Progenitor cell of endocrine pancreas (in vitro differentiated cells): ENCODE measurements around the gene EIF3F. TPM values are rescaled to one million over a fixed set of nuclear protein-coding genes. Genes with fewer than 3 reads are reported as not detected.

ENCODE experiments used
- DNase-seq: peaks from one replicate; pipeline ENCODE4 v3.0.0; 2021; ENCODE audit warnings: low spot score; ENCODE audit not compliant: unreplicated experiment
- H3K27ac Mint-ChIP-seq: 2 replicates; pipeline ENCODE4 v1.8.0; 2021; ENCODE audit warnings: mild to moderate bottlenecking, moderate library complexity, mixed read lengths
- H3K27me3 Mint-ChIP-seq: 2 replicates; pipeline ENCODE4 v1.8.0; 2021; ENCODE audit warnings: mixed read lengths
- H3K36me3 Mint-ChIP-seq: 2 replicates; pipeline ENCODE4 v1.8.0; 2022; ENCODE audit warnings: mixed read lengths; ENCODE audit not compliant: insufficient read depth
- H3K4me1 Mint-ChIP-seq: 2 replicates; pipeline ENCODE4 v1.8.0; 2021; ENCODE audit warnings: low read depth, mixed read lengths
- H3K4me3 Mint-ChIP-seq: 2 replicates; pipeline ENCODE4 v1.8.0; 2021; ENCODE audit warnings: low read depth, mild to moderate bottlenecking, moderate library complexity, mixed read lengths
- H3K9me3 Mint-ChIP-seq: 2 replicates; pipeline ENCODE4 v1.8.0; 2021; ENCODE audit warnings: low read depth, mixed read lengths
- total RNA-seq: library from RNA; stranded (reverse); gene quantifications from 2 replicates; pipeline ENCODE4 v1.2.1, GENCODE V29; 2021
- TF ChIP-seq, protein P1 (sequence below): fragments of 200-600 bp; sonication (generic); IDR thresholded peaks from one replicate; pipeline ENCODE4 v1.5.0; 2021; ENCODE audit warnings: antibody characterized with exemption, mild to moderate bottlenecking; ENCODE audit not compliant: unreplicated experiment

The EIF3F gene
- total RNA-seq, 1 donor from 2014 or later = 300 TPM

DNA sequence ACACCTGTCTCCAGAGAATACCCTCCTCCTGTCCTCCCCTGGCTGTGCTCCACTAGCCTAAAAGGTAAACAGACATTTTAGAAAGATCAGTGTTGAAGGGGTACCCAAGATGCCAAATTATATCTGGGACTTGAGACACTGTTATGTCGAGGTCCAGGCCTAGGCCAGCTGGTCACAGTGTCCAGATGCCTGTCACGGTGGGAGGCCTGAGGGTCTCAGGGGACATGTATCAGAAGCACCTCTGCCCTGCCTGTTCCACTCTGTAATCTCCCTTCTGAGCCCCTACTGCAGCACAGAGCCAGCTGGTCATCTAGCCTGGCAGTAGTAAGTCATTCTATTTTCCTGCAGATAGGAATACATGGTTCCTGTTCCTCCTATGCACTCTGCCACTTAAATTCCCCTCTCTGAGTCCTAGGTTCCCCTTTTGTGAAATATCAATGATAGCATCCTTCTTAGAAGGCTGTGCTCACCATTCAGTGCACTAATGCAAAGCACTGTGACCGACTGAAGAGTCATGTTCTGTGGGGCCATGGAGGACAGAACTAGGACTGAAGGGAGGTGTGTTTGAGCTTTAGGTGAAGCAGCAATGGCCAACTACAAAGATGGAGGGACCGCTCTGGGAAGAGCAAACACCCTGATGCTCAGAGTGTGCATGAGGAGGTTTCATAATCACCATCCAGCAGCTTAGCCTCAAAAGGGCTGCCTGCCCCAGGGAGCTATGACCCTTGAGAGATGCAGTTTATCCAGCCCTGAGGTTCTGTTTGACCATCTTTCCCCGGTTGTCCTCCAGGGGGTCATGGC, 49.1 kb downstream of the EIF3F start:
- Mint-ChIP-seq H3K36me3 (no peaks in the 10 kb centered on the region), H3K27ac (no peak overlapping the region), H3K27me3 (peaks cover 33% of the 10 kb centered on the region), H3K4me3 (no peak overlapping the region), H3K9me3 (no peaks in the 10 kb centered on the region), H3K4me1 (peaks cover 5% of the 10 kb centered on the region)
- TF ChIP-seq, protein P1, sequence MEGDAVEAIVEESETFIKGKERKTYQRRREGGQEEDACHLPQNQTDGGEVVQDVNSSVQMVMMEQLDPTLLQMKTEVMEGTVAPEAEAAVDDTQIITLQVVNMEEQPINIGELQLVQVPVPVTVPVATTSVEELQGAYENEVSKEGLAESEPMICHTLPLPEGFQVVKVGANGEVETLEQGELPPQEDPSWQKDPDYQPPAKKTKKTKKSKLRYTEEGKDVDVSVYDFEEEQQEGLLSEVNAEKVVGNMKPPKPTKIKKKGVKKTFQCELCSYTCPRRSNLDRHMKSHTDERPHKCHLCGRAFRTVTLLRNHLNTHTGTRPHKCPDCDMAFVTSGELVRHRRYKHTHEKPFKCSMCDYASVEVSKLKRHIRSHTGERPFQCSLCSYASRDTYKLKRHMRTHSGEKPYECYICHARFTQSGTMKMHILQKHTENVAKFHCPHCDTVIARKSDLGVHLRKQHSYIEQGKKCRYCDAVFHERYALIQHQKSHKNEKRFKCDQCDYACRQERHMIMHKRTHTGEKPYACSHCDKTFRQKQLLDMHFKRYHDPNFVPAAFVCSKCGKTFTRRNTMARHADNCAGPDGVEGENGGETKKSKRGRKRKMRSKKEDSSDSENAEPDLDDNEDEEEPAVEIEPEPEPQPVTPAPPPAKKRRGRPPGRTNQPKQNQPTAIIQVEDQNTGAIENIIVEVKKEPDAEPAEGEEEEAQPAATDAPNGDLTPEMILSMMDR = no peak
- DNase-seq = no peak

DNA sequence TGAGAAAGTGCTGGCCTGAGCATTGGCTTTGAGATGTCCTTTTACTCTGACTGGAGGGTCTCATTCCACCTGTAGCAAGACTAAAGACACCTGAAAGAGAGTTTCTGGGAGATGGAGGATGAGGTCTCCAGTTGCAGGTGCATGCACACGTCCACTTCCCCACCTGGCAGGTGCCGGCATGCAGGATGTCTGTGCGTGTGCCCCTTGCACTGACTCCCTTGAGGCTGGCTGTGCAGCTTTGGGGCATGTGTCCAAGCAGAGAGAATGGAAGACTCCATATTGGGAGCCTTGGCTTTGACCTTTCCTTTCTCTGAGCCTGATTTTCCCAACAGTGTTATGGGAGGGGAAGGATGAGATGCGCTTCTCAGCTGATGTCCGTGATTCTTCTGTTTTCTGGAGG, 49.8 kb downstream of the EIF3F start:
- H3K4me3 Mint-ChIP-seq = no peak overlapping the region
- H3K36me3 Mint-ChIP-seq = no peaks in the 10 kb centered on the region
- no peak for DNase-seq
- peaks cover 33% of the 10 kb centered on the region for H3K27me3 Mint-ChIP-seq
- H3K27ac Mint-ChIP-seq = no peak overlapping the region
- H3K9me3 Mint-ChIP-seq = no peaks in the 10 kb centered on the region
- TF ChIP-seq, protein P1 = no peak
- peaks cover 5% of the 10 kb centered on the region for H3K4me1 Mint-ChIP-seq

DNA sequence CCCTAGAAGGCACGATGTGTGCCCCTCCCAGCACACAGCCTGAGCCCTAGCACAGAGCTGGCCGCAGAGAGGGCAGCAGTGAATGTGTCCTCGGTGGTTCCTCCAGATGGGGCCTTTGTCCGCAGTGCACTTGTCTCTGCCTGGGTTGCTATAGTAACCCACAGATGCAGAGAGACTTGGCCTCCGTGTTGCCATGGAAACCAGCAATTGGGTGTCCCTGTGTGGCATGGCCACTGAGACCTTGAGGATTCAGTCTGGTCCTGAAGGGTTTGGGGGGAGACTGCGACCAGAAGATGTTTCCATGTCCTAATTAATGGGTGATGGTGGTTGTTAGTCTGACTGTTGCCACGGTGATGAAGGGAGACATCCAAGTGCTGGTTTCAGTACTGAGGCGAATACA, 51.3 kb downstream of the EIF3F start:
- Mint-ChIP-seq H3K36me3 (no peaks in the 10 kb centered on the region), H3K27ac (no peak overlapping the region), H3K27me3 (peaks cover 23% of the 10 kb centered on the region), H3K4me1 (peaks cover 2% of the 10 kb centered on the region), H3K9me3 (no peaks in the 10 kb centered on the region), H3K4me3 (no peak overlapping the region)
- TF ChIP-seq, protein P1 = no peak
- no peak for DNase-seq

DNA sequence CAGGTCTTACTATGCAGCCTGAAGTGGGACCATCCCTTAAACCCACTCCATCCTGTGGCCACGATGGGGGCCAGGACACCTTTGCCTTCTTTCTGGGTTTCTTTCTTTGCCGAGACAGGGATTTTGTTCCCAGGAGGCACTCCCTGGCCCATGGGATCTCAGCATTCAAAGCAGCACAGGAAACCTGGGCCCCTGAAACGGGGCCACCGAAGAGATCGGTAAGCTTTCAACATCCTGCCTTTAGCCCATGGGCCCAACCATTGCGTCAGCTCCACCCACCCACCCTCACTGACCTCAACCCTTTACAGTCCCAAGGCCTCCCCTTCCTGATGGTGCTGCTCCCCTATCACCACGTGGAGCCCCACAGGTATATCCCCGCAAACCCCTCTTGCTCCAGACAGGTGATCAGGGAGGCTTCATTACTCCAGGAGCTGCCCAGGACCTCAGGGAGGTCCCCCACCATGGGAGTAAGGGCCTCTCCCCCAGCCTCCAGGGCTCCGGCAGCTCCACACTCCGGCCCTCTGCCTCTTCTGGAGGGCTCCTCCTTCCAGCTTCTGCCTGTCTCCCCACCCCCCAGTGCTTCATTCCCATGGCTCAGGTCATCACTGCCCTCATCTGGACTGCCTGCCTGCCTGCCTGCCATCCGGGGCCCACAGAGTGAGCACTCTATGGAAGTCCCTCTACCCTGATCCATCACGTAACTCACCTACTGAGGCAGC, 51.8 kb downstream of the EIF3F start:
- H3K27me3 Mint-ChIP-seq = peaks cover 26% of the 10 kb centered on the region
- no peaks in the 10 kb centered on the region for H3K4me1 Mint-ChIP-seq
- H3K27ac Mint-ChIP-seq = no peak overlapping the region
- H3K9me3 Mint-ChIP-seq = no peaks in the 10 kb centered on the region
- TF ChIP-seq, protein P1 = no peak
- no peak for DNase-seq
- no peaks in the 10 kb centered on the region for H3K36me3 Mint-ChIP-seq
- H3K4me3 Mint-ChIP-seq = no peak overlapping the region

DNA sequence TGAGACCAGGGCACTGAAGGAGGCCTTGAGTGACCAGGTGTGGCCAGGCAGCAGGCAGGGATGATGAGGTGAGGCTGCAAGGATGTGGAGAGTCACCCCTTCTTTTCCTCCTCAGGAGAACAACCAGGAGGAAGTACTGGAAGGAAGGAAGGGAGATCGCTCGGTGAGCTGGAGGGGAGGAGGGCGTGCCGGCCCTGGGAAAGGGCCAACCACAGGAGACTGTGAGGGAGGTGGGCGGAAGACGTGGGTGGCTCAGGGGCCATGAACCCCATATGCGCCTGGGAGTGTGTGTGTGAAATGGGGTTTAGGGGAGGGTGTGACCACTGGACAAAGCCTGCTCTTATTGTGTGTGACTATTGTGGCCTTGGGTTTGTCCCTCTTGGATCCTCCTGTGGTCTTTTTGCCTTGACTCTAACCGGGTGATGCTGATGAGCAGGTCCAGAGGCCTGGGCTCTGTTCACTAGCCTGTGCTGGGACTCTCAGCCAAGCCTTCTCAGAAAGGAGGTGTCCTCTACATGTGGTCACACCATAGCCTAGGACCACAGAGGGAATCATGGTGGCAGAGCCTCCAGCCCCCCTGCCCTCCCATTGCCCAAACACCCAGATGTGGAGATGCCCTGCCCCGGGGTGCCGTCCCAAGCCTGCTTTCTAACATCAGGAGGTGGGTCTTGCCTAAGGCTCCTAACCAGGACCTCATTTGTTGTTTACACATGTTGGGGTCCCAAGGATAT, 52.6 kb downstream of the EIF3F start:
- Mint-ChIP-seq H3K4me1 (no peaks in the 10 kb centered on the region), H3K27ac (no peak overlapping the region), H3K4me3 (no peak overlapping the region), H3K36me3 (no peaks in the 10 kb centered on the region), H3K27me3 (peaks cover 29% of the 10 kb centered on the region), H3K9me3 (no peaks in the 10 kb centered on the region)
- TF ChIP-seq, protein P1 = no peak
- DNase-seq = no peak
